ENCODE data around the gene MEGF11.
A peak's percentile ranks its signal among the peaks of the same experiment; 100 is the strongest.
"Not testable (repeated sequence)": the region's sequence is repeated elsewhere in the genome, so short reads cannot be mapped to it uniquely, and the experiment has no call there.

The MEGF11 gene

GRCh38 chr15:66021496-66022162 lies 231.9 kb downstream of the MEGF11 start:
- DNase-seq, result no peak

- DNase-seq, result no peak
Observed at GRCh38 chr15:66019826-66020398, 233.6 kb downstream of the MEGF11 start.

GRCh38 chr15:66019368-66019767 lies 234.2 kb downstream of the MEGF11 start:
- DNase-seq, result no peak

GRCh38 chr15:66018488-66018797 lies 235.1 kb downstream of the MEGF11 start:
- DNase-seq, result no peak

GRCh38 chr15:66017792-66018487 lies 235.6 kb downstream of the MEGF11 start:
- peak; percentile 67 for DNase-seq

GRCh38 chr15:66017000-66017399 lies 236.6 kb downstream of the MEGF11 start:
- DNase-seq, result no peak

- no peak for DNase-seq
Observed at GRCh38 chr15:66016199-66016598, 237.4 kb downstream of the MEGF11 start.

GRCh38 chr15:66014635-66015182 lies 238.8 kb downstream of the MEGF11 start:
- DNase-seq, result no peak

- DNase-seq, result no peak
Observed at GRCh38 chr15:66014022-66014421, 239.5 kb downstream of the MEGF11 start.

GRCh38 chr15:66008940-66009562 lies 244.5 kb downstream of the MEGF11 start:
- peak; percentile 63 for DNase-seq

GRCh38 chr15:66007663-66008262 lies 245.8 kb downstream of the MEGF11 start:
- no peak for DNase-seq

- no peak for DNase-seq
Observed at GRCh38 chr15:66006986-66007385, 246.6 kb downstream of the MEGF11 start.

GRCh38 chr15:66004618-66005262 lies 248.8 kb downstream of the MEGF11 start:
- no peak for DNase-seq

GRCh38 chr15:66003129-66003528 lies 250.4 kb downstream of the MEGF11 start:
- DNase-seq, result not testable (repeated sequence)

GRCh38 chr15:66001717-66002426 lies 251.7 kb downstream of the MEGF11 start:
- DNase-seq, result no peak

- no peak for DNase-seq
Observed at GRCh38 chr15:66001042-66001441, 252.5 kb downstream of the MEGF11 start.

- no peak for DNase-seq
Observed at GRCh38 chr15:65998486-65998885, 255.1 kb downstream of the MEGF11 start.

GRCh38 chr15:65996901-65997300 lies 256.6 kb downstream of the MEGF11 start:
- no peak for DNase-seq

GRCh38 chr15:65994832-65995231 lies 258.7 kb downstream of the MEGF11 start:
- DNase-seq, result no peak

- DNase-seq, result no peak
Observed at GRCh38 chr15:65993762-65994161, 259.8 kb downstream of the MEGF11 start.

GRCh38 chr15:65993236-65993635 lies 260.3 kb downstream of the MEGF11 start:
- no peak for DNase-seq
